SK-N-SH (cell line): ENCODE measurements around the gene GHR. TPM values are rescaled to one million over a fixed set of nuclear protein-coding genes. Genes with fewer than 3 reads are reported as not detected.

Experiments used
- CTCF ChIA-PET: fragments of 300-600, 350-600 bp; formaldehyde crosslinking; extraction: SDS; loops from one replicate; lab custom pipeline; 2021; lab: Yijun Ruan, JAX
- POLR2A ChIA-PET: fragments of 350-600 bp; sonication (Branson Sonifier 250); formaldehyde crosslinking; extraction: SDS; loops from one replicate; lab custom pipeline; 2020; ENCODE audit warnings: antibody characterized with exemption, inconsistent platforms; lab: Yijun Ruan, JAX
- DNase-seq: peaks from one replicate; pipeline ENCODE4 v3.0.0; 2012
- H2AFZ ChIP-seq: fragments of 200-600 bp; sonication (generic); 2 replicates; pipeline ENCODE4 v1.8.1; 2016; ENCODE audit warnings: antibody characterized with exemption, mild to moderate bottlenecking, low read depth
- H3F3A ChIP-seq: fragments of 200-600 bp; sonication (generic); replicated peaks from 2 replicates; pipeline ENCODE3; 2016; ENCODE audit warnings: antibody characterized with exemption, mild to moderate bottlenecking; ENCODE audit not compliant: insufficient read depth
- H3K27ac ChIP-seq, 2 experiments: fragments of 200-500 bp in 1 of 2; fragments of 200-600 bp in 1 of 2; sonication (Bioruptor generic) in 1 of 2; sonication (generic), shearing (Covaris generic) in 1 of 2; 2 replicates each; pipeline versions ENCODE4 v1.5.1 to v1.6.1; 2014 to 2016; ENCODE audit warnings: low read depth in 2 of 2, inconsistent platforms in 1 of 2, low read length in 1 of 2, mild to moderate bottlenecking in 1 of 2, mixed read lengths in 1 of 2
- H3K27me3 ChIP-seq: fragments of 200-600 bp; sonication (generic), shearing (Covaris generic); 2 replicates; pipeline ENCODE4 v1.6.1; 2016; ENCODE audit warnings: mixed run types; ENCODE audit not compliant: insufficient read depth
- H3K36me3 ChIP-seq, 2 experiments: fragments of 200-500 bp in 1 of 2; fragments of 200-600 bp in 1 of 2; sonication (Bioruptor generic) in 1 of 2; sonication (generic) in 1 of 2; replicated peaks in 1 of 2; 2 replicates each; pipeline versions ENCODE3 to v1.5.1; 2014 to 2016; ENCODE audit warnings: low read length in 1 of 2, mild to moderate bottlenecking in 1 of 2; ENCODE audit not compliant: insufficient read depth in 2 of 2, control insufficient read depth in 1 of 2
- H3K4me1 ChIP-seq, 2 experiments: fragments of 200-500 bp in 1 of 2; fragments of 200-600 bp in 1 of 2; sonication (Bioruptor generic) in 1 of 2; sonication (generic), shearing (Covaris generic) in 1 of 2; 2 replicates each; pipeline versions ENCODE4 v1.5.1 to v1.6.1; 2014 to 2016; ENCODE audit warnings: low read depth in 1 of 2, low read length in 1 of 2, mixed run types in 1 of 2; ENCODE audit not compliant: insufficient read depth in 2 of 2, control insufficient read depth in 1 of 2
- H3K4me2 ChIP-seq: fragments of 200-600 bp; sonication (generic), shearing (Covaris generic); 2 replicates; pipeline ENCODE4 v1.6.1; 2017; ENCODE audit warnings: mixed run types
- H3K4me3 ChIP-seq, 2 experiments: fragments of 200-500 bp in 1 of 2; fragments of 200-600 bp in 1 of 2; sonication (Bioruptor generic) in 1 of 2; sonication (generic), shearing (Covaris generic) in 1 of 2; 2 replicates each; pipeline versions ENCODE4 v1.5.1 to v1.8.1; 2014 to 2016; ENCODE audit warnings: low read depth in 2 of 2, inconsistent platforms in 1 of 2, low read length in 1 of 2, mild to moderate bottlenecking in 1 of 2, mixed read lengths in 1 of 2, moderate library complexity in 1 of 2
- H3K79me2 ChIP-seq: fragments of 200-600 bp; sonication (generic); 2 replicates; pipeline ENCODE4 v1.8.1; 2017; ENCODE audit warnings: mild to moderate bottlenecking; ENCODE audit not compliant: insufficient read depth
- H3K9ac ChIP-seq: fragments of 200-600 bp; sonication (generic); 2 replicates; pipeline ENCODE4 v1.6.1; 2017; ENCODE audit warnings: mixed run types
- H3K9me2 ChIP-seq: fragments of 200-600 bp; sonication (generic); 2 replicates; pipeline ENCODE4 v1.6.1; 2017; ENCODE audit warnings: mixed run types
- H3K9me3 ChIP-seq: fragments of 200-600 bp; sonication (generic); 2 replicates; pipeline ENCODE4 v1.6.1; 2017; ENCODE audit warnings: mixed run types, mild to moderate bottlenecking, moderate library complexity
- H4K20me1 ChIP-seq: fragments of 200-600 bp; sonication (generic); 2 replicates; pipeline ENCODE4 v1.6.1; 2017; ENCODE audit warnings: mild to moderate bottlenecking, mixed run types; ENCODE audit not compliant: insufficient read depth
- EP300 ChIP-seq, 2 experiments: IDR thresholded peaks; 2 replicates each; pipeline versions ENCODE4 v1.4.0 to v1.6.1; 2012; ENCODE audit warnings: borderline replicate concordance in 1 of 2, low read depth in 1 of 2, low read length in 1 of 2
- FOXJ3 ChIP-seq: sonication (generic); formaldehyde crosslinking; IDR thresholded peaks from 2 replicates; pipeline ENCODE4 v1.5.1; 2020; ENCODE audit warnings: mild to moderate bottlenecking, missing genetic modification reagents
- FOXM1 ChIP-seq: IDR thresholded peaks from 2 replicates; pipeline ENCODE4 v1.4.0; 2012; ENCODE audit warnings: low read depth, mild to moderate bottlenecking
- JUND ChIP-seq: IDR thresholded peaks from 2 replicates; pipeline ENCODE4 v1.4.0; 2012
- NFIC ChIP-seq: IDR thresholded peaks from 2 replicates; pipeline ENCODE4 v1.4.0; 2012; ENCODE audit warnings: borderline replicate concordance
- RCOR1 ChIP-seq: fragments of 150-350 bp; IDR thresholded peaks from 2 replicates; pipeline ENCODE4 v1.6.1; 2017; ENCODE audit warnings: antibody characterized with exemption, low read length
- RXRA ChIP-seq: IDR thresholded peaks from 2 replicates; pipeline ENCODE4 v1.4.0; 2012; ENCODE audit warnings: low read depth, mild to moderate bottlenecking, borderline replicate concordance
- SMC3 ChIP-seq: IDR thresholded peaks from 2 replicates; pipeline ENCODE4 v1.6.1; 2012; ENCODE audit warnings: low read depth, low read length, improper control_type of control experiment
- TAF1 ChIP-seq: IDR thresholded peaks from 2 replicates; pipeline ENCODE4 v1.6.1; 2012; ENCODE audit warnings: low read depth, mild to moderate bottlenecking, low read length, moderate library complexity, borderline replicate concordance
- WGBS: methylation state at CpG from one replicate; pipeline ENCODE4 v1.1.6; 2017; ENCODE audit warnings: low lambda C conversion rate; 5-methylcytosine and 5-hydroxymethylcytosine counted together
- polyA plus RNA-seq, 3 experiments: library from polyadenylated mRNA; depleted of rRNA; stranded (reverse); fragments of >200 nt; gene quantifications; 2 replicates each; pipeline ENCODE4 v1.2.3, GENCODE V29; 2012
- TF ChIP-seq, protein P1 (sequence below): fragments of 150-350 bp; IDR thresholded peaks from 2 replicates; pipeline ENCODE4 v1.6.1; 2017; ENCODE audit warnings: antibody characterized with exemption, low read length, low read depth, borderline replicate concordance
- TF ChIP-seq, protein P2 (sequence below): IDR thresholded peaks from 2 replicates; pipeline ENCODE4 v1.4.0; 2012; ENCODE audit warnings: low read depth, borderline replicate concordance

GHR gene
- polyA plus RNA-seq, 1 of the 3 experiments (the other 2 are of a cell fraction): 0.03 TPM

DNA sequence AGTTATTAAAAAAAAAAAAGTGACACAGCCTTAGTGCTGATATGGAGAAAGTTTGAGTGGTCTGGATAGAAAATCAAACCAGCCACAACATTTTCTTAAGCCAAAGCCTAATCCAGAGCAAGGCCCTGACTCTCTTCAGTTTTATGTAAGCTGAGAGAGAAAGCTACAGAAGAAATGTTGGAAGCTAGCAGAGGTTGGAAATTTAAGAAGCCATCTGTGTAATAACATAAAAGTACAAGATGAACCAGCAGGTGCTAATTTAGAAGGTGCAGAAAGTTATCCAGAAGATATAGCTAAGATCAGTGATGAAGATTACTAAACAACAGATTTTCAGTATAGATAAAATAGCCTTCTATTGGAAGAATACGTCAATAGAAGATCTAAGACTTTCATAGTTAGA lies 102.9 kb downstream of the GHR start:
- H3K9ac ChIP-seq: no peak overlapping the region
- no peaks in the 10 kb centered on the region for H4K20me1 ChIP-seq
- H3K4me2 ChIP-seq: no peak overlapping the region
- CTCF ChIA-PET: no interaction called here
- no peaks in the 10 kb centered on the region for H3K9me3 ChIP-seq
- TF ChIP-seq RXRA (no peak), EP300 (IDR thresholded peaks at IDR 0.05; ENCODE audit: borderline replicate concordance in 1 of 2, low read depth in 1 of 2, low read length in 1 of 2) (no peak), JUND (no peak)
- TF ChIP-seq, protein P1, sequence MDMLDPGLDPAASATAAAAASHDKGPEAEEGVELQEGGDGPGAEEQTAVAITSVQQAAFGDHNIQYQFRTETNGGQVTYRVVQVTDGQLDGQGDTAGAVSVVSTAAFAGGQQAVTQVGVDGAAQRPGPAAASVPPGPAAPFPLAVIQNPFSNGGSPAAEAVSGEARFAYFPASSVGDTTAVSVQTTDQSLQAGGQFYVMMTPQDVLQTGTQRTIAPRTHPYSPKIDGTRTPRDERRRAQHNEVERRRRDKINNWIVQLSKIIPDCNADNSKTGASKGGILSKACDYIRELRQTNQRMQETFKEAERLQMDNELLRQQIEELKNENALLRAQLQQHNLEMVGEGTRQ: no peak
- POLR2A ChIA-PET: no interaction called here
- no peak overlapping the region for H3K4me3 ChIP-seq
- no peak overlapping the region for H3K27ac ChIP-seq
- H3K4me1 ChIP-seq: no peaks in the 10 kb centered on the region
- 3% methylated on average over 1 of the region's 1 CpG for WGBS
- H3K27me3 ChIP-seq: no peaks in the 10 kb centered on the region
- H3K36me3 ChIP-seq: no peaks in the 10 kb centered on the region
- no peaks in the 10 kb centered on the region for H3F3A ChIP-seq
- no peaks in the 10 kb centered on the region for H3K79me2 ChIP-seq
- no peaks in the 10 kb centered on the region for H3K9me2 ChIP-seq
- DNase-seq: no peak
- H2AFZ ChIP-seq: no peak overlapping the region

DNA sequence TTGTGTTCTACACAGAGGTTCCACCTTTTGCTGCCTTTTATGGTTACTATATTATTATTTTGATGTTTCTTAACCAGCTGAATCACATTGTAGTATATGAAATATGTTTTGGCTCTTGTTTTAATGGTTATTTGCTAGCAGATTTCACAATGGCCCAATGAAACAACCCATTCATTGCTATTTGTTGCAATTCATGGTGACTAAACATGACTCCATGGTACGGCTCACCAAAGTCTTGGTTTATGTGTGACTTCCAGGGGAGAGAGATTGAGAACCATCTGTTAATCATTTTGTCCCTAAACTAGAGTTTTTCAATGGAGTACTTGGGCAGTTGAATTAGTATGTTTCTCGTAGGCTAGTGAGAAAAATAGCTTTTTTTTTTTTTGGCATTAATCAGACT lies 108.4 kb downstream of the GHR start:
- no peak for DNase-seq
- no peaks in the 10 kb centered on the region for H3K4me1 ChIP-seq
- no peaks in the 10 kb centered on the region for H3K36me3 ChIP-seq
- H2AFZ ChIP-seq: no peak overlapping the region
- H3K4me3 ChIP-seq: no peak overlapping the region
- WGBS: 3% methylated on average over 2 of the region's 2 CpGs
- TF ChIP-seq, protein P2, sequence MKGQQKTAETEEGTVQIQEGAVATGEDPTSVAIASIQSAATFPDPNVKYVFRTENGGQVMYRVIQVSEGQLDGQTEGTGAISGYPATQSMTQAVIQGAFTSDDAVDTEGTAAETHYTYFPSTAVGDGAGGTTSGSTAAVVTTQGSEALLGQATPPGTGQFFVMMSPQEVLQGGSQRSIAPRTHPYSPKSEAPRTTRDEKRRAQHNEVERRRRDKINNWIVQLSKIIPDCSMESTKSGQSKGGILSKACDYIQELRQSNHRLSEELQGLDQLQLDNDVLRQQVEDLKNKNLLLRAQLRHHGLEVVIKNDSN: no peak
- no peak for TF ChIP-seq SMC3
- no peak for TF ChIP-seq TAF1
- TF ChIP-seq FOXJ3 (CRISPR knock-in tag): no peak
- no peak for TF ChIP-seq RXRA
- no peak for TF ChIP-seq RCOR1
- no peaks in the 10 kb centered on the region for H3K9me2 ChIP-seq
- no peak overlapping the region for H3K27ac ChIP-seq
- no peaks in the 10 kb centered on the region for H3K79me2 ChIP-seq
- H3K4me2 ChIP-seq: no peak overlapping the region
- H3K9me3 ChIP-seq: no peaks in the 10 kb centered on the region
- H3K27me3 ChIP-seq: no peaks in the 10 kb centered on the region
- H4K20me1 ChIP-seq: no peaks in the 10 kb centered on the region
- ChIA-PET POLR2A (no interaction called here), CTCF (no interaction called here)
- no peak overlapping the region for H3K9ac ChIP-seq
- H3F3A ChIP-seq: no peaks in the 10 kb centered on the region

DNA sequence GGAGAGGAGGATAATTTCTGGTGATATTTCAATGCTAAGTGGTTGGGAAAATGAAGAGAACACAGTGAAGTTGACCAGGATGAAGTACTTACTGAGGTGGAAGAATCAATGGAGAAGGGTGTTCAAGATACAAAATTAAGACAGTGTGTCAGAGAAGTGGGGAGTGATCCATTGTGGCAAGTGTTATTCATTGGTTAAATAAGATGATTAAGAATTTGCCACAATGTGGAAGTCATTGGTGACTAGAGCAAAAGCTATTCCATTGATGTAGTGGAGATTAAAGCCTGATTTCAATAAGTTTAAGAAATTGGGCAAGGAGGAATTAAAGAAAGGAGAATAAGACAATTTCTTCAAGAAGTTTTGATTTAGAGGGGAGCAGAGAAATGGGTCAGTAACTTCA lies 118.9 kb downstream of the GHR start:
- H3K4me2 ChIP-seq: no peak overlapping the region
- no peak overlapping the region for H3K27ac ChIP-seq
- no peaks in the 10 kb centered on the region for H4K20me1 ChIP-seq
- no peak for TF ChIP-seq FOXM1
- TF ChIP-seq TAF1: no peak
- no peak for TF ChIP-seq RCOR1
- TF ChIP-seq, protein P1: no peak
- no peak for TF ChIP-seq RXRA
- TF ChIP-seq NFIC: no peak
- TF ChIP-seq SMC3: no peak
- no peaks in the 10 kb centered on the region for H3K27me3 ChIP-seq
- H2AFZ ChIP-seq: no peak overlapping the region
- no peaks in the 10 kb centered on the region for H3K9me2 ChIP-seq
- no peaks in the 10 kb centered on the region for H3K9me3 ChIP-seq
- H3K4me1 ChIP-seq: no peaks in the 10 kb centered on the region
- CTCF ChIA-PET: no interaction called here
- no peaks in the 10 kb centered on the region for H3K79me2 ChIP-seq
- no peak overlapping the region for H3K4me3 ChIP-seq
- H3K36me3 ChIP-seq: no peaks in the 10 kb centered on the region
- no peak overlapping the region for H3K9ac ChIP-seq
- no peaks in the 10 kb centered on the region for H3F3A ChIP-seq
- DNase-seq: no peak
- POLR2A ChIA-PET: no interaction called here
